ENCODE measurements around the gene WDR36. TPM values are rescaled to one million over a fixed set of nuclear protein-coding genes. Genes with fewer than 3 reads are reported as not detected.

The WDR36 gene
- total and polyA plus RNA-seq, 8 donors: 4.0 to 50.7 (median 7.0) TPM

DNA sequence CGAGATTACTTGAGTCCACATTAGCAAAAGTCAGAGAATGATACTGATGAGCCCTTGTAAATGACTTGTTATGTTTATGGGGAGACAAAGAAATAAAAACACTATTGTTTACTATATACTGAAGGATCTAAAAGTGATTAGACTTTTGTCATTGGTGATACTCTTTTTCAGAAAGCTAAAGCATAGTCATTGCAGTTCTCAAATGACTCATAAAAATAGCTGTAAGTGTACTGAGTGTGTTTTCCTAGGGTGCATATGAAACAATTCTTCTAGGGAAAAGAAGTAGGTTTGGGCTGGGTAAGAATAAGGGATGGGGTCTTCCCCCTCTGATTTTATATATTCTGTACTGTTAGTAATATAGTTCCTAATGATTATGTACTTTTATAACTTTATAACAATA is 32.6 kb downstream of the WDR36 start:
- no peaks in the 10 kb centered on the region for H3K27me3 ChIP-seq
- intact Hi-C loops (cut with DNase I; ENCODE audit: low total_unique reads): no loop called here
- H3K9me3 ChIP-seq: no peaks in the 10 kb centered on the region
- peaks cover 42 to 84% (median 81%) of the 10 kb centered on the region in 4 donors for H3K36me3 ChIP-seq
- 83 to 90% (median 87%) methylated on average over 1 of the region's 1 CpG for WGBS, 5 donors
- DNase-seq: no peak
- no peak overlapping the region for H3K4me3 ChIP-seq
- H3K4me1 ChIP-seq: no peaks in the 10 kb centered on the region
- TF ChIP-seq, protein P1, sequence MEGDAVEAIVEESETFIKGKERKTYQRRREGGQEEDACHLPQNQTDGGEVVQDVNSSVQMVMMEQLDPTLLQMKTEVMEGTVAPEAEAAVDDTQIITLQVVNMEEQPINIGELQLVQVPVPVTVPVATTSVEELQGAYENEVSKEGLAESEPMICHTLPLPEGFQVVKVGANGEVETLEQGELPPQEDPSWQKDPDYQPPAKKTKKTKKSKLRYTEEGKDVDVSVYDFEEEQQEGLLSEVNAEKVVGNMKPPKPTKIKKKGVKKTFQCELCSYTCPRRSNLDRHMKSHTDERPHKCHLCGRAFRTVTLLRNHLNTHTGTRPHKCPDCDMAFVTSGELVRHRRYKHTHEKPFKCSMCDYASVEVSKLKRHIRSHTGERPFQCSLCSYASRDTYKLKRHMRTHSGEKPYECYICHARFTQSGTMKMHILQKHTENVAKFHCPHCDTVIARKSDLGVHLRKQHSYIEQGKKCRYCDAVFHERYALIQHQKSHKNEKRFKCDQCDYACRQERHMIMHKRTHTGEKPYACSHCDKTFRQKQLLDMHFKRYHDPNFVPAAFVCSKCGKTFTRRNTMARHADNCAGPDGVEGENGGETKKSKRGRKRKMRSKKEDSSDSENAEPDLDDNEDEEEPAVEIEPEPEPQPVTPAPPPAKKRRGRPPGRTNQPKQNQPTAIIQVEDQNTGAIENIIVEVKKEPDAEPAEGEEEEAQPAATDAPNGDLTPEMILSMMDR (IDR thresholded peaks at IDR 0.05): no peak
- TF ChIP-seq POLR2AphosphoS5 (IDR thresholded peaks at IDR 0.05): no peak
- no peak for TF ChIP-seq EP300 (IDR thresholded peaks at IDR 0.05)
- no peak for TF ChIP-seq POLR2A (IDR thresholded peaks at IDR 0.05)
- no peak overlapping the region for H3K27ac ChIP-seq

DNA sequence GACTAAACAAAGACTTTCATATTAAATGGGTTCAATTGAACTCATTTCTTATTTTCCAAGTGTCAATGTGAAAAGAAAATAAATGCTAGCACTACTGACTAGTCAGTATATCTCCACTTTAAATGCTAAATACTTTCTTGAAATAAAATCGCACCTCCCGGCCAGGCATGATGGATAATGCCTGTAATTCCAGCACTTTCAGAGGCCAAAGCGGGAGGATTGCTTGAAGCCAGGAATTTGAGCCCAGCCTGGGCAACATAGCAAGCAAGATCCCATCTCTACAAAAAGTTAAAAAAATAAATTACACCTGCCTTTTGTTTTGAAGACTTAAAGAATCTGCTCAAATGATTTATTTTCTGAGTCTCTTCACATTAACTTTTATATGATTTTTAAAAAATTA is 34.7 kb downstream of the WDR36 start:
- Histone ChIP-seq H3K4me1 (no peaks in the 10 kb centered on the region), H3K27ac (no peak overlapping the region), H3K4me3 (no peak overlapping the region), H3K36me3 (peaks cover 24 to 66% (median 61%) of the 10 kb centered on the region in 4 donors), H3K9me3 (no peaks in the 10 kb centered on the region), H3K27me3 (no peaks in the 10 kb centered on the region)
- DNase-seq: no peak
- WGBS, 5 donors: 90 to 95% (median 93%) methylated on average over 3 of the region's 3 CpGs
- TF ChIP-seq, protein P1 (IDR thresholded peaks at IDR 0.05): no peak
- no peak for TF ChIP-seq POLR2A (IDR thresholded peaks at IDR 0.05)
- TF ChIP-seq POLR2AphosphoS5 (IDR thresholded peaks at IDR 0.05): no peak
- TF ChIP-seq EP300 (IDR thresholded peaks at IDR 0.05): no peak
- intact Hi-C loops (cut with DNase I; ENCODE audit: low total_unique reads): no loop called here

DNA sequence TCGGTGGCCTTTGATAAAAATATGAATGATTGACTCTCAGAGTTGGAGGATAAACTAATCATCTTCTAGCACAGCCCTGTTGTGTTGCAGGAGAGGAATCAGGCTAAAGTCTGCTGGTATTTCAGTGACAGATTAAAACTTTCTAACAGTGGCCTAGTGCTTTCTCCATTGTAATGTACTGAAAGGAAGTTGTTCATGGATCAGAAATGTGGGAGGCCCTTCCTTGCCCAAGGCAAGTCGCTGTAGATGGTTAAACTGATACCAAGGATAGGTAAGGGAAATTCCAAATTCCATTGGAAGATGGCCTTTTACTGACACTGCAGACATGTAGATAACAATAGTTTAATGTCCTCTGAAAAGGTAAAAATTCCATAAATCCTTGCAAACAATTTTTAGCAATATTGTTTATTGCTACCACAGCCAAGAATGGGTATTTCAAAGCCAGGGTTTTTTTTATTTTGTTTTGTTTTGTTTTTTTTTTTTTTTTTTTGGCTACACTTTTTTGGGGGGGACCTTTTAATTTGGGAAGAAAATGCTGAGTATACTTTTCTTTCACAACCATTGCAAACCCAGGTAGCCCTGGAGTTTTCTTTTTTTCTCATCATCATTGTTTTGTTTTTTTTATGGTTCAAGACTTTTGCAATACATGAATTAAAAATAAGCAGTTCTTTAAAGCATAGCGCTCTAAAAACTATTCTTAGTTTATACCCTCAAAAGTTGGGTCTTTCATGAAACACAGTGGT is 35.5 kb downstream of the WDR36 start:
- Histone ChIP-seq H3K9me3 (no peaks in the 10 kb centered on the region), H3K27ac (no peak overlapping the region), H3K27me3 (no peaks in the 10 kb centered on the region), H3K4me3 (no peak overlapping the region), H3K4me1 (no peaks in the 10 kb centered on the region), H3K36me3 (peaks cover 17 to 59% (median 54%) of the 10 kb centered on the region in 4 donors)
- DNase-seq: no peak
- TF ChIP-seq, protein P1 (IDR thresholded peaks at IDR 0.05): no peak
- TF ChIP-seq POLR2AphosphoS5 (IDR thresholded peaks at IDR 0.05): no peak
- no peak for TF ChIP-seq POLR2A (IDR thresholded peaks at IDR 0.05)
- TF ChIP-seq EP300 (IDR thresholded peaks at IDR 0.05): no peak
- 91 to 96% (median 95%) methylated on average over 3 of the region's 3 CpGs for WGBS, 5 donors
- intact Hi-C loops (cut with DNase I; ENCODE audit: low total_unique reads): no loop called here

DNA sequence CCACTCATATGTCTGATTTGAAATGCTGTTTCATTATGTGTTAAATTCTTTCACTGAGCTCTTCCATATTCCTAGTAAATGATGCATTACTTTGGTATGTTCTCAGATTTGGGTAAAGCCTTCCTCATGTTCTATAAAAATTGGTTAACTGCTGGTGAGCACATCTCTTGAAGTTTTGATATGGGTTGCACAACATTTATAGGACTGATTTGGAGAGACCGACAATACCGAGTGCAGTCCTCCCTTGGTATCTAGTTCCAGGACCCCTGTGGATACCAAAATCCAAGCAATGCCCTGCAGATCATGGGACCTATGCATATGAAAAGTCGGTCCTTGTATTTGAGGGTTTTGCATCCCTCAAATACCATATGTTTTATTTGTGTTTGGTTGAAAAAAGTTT is 37.8 kb downstream of the WDR36 start:
- Histone ChIP-seq H3K36me3 (peaks cover 17 to 37% (median 31%) of the 10 kb centered on the region in 4 donors), H3K4me3 (no peak overlapping the region), H3K27ac (no peak overlapping the region), H3K27me3 (no peaks in the 10 kb centered on the region), H3K9me3 (no peaks in the 10 kb centered on the region), H3K4me1 (no peaks in the 10 kb centered on the region)
- TF ChIP-seq POLR2A (IDR thresholded peaks at IDR 0.05) (no peak), EP300 (IDR thresholded peaks at IDR 0.05) (no peak), POLR2AphosphoS5 (IDR thresholded peaks at IDR 0.05) (no peak)
- TF ChIP-seq, protein P1 (IDR thresholded peaks at IDR 0.05): no peak
- intact Hi-C loops (cut with DNase I; ENCODE audit: low total_unique reads): no loop called here
- 82 to 95% (median 89%) methylated on average over 3 of the region's 3 CpGs for WGBS, 5 donors
- no peak for DNase-seq

Data from stomach (tissue), 9 donors.